PC-3 (cell line): ENCODE results near the gene TTBK1.

Experiments
- EZH2 ChIP-seq: fragments of 300-600 bp; sonication (generic); IDR thresholded peaks from one replicate; pipeline ENCODE4 v1.6.1; 2017; ENCODE audit warnings: antibody characterized with exemption, mild to moderate bottlenecking, low read length; ENCODE audit not compliant: unreplicated experiment
- EZH2phosphoT487 ChIP-seq: fragments of 300-600 bp; sonication (generic); IDR thresholded peaks from 2 replicates; pipeline ENCODE4 v1.6.1; 2018; ENCODE audit warnings: mild to moderate bottlenecking, antibody characterized with exemption, low read length, borderline replicate concordance
- TF ChIP-seq, protein P1 (sequence below): fragments of 300-600 bp; sonication (generic); conservative IDR thresholded peaks from 2 replicates; pipeline ENCODE4 v1.5.1; 2017; ENCODE audit warnings: antibody characterized with exemption, low read depth, mild to moderate bottlenecking, low read length

DNA sequence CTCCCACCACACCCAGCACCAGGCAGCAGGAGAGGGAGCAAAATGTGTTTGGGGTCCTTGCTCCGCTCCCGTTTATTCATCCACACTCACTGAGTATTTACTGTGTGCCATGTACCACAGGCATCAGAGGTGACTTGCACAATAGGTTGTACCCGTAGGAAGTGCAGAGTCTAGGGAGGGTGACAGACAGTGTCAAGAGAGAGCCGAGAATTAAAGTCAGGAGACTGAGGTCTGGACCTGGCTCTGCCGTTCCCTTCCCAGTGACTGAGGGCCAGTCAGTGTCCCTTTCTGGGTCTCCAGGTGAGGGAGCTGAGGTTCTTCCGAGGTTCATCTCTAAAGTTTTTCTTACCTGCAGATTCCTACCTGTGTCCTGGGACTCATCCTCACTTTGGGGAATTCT is 22.3 kb downstream of the TTBK1 start:
- TF ChIP-seq, protein P1, sequence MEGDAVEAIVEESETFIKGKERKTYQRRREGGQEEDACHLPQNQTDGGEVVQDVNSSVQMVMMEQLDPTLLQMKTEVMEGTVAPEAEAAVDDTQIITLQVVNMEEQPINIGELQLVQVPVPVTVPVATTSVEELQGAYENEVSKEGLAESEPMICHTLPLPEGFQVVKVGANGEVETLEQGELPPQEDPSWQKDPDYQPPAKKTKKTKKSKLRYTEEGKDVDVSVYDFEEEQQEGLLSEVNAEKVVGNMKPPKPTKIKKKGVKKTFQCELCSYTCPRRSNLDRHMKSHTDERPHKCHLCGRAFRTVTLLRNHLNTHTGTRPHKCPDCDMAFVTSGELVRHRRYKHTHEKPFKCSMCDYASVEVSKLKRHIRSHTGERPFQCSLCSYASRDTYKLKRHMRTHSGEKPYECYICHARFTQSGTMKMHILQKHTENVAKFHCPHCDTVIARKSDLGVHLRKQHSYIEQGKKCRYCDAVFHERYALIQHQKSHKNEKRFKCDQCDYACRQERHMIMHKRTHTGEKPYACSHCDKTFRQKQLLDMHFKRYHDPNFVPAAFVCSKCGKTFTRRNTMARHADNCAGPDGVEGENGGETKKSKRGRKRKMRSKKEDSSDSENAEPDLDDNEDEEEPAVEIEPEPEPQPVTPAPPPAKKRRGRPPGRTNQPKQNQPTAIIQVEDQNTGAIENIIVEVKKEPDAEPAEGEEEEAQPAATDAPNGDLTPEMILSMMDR, result no peak
- no peak for TF ChIP-seq EZH2
- no peak for TF ChIP-seq EZH2phosphoT487
